CD4-positive, alpha-beta T cell (primary cell): Measurements from ENCODE around the gene CMIP. TPM values are rescaled to one million over a fixed set of nuclear protein-coding genes. Genes with fewer than 3 reads are reported as not detected.

Source experiments
- ATAC-seq: fragments of 200-7000 bp; cut with Tn5 transposase; one replicate; pipeline ENCODE4 v1.10.0; 2022; ENCODE audit warnings: mild to moderate bottlenecking; ENCODE audit not compliant: poor library complexity
- CTCF ChIA-PET: fragments of 350-600 bp; sonication (Branson Sonifier 250); formaldehyde crosslinking; loops from one replicate; lab custom pipeline; 2021; ENCODE audit warnings: antibody characterized with exemption, inconsistent platforms; lab: Charles Lee
- POLR2A ChIA-PET: fragments of 350-600 bp; sonication (Branson Sonifier 250); formaldehyde crosslinking; loops from one replicate; lab custom pipeline; 2021; ENCODE audit warnings: antibody characterized with exemption, inconsistent platforms; lab: Charles Lee
- DNase-seq, 14 experiments: peaks; one replicate each; pipeline ENCODE4 v3.0.0-alpha.2; 2013 to 2020; ENCODE audit warnings: mixed read lengths in 2 of 14
- H3K27ac ChIP-seq, 2 donors: one replicate each; pipeline versions ENCODE4 v1.5.1 to v1.7.0; 2013; ENCODE audit warnings: low read length in 2 of 2, low read depth in 1 of 2, mild to moderate bottlenecking in 1 of 2
- H3K27me3 ChIP-seq, 2 experiments: 1 replicate in 1 of 2; 2 replicates in 1 of 2; pipeline versions ENCODE4 v1.6.1 to v1.7.0; 2013; ENCODE audit warnings: low read length in 2 of 2, control low read depth in 1 of 2, mild to moderate bottlenecking in 1 of 2, moderate library complexity in 1 of 2; ENCODE audit not compliant: insufficient read depth in 2 of 2, control insufficient read depth in 1 of 2
- H3K36me3 ChIP-seq: one replicate; pipeline ENCODE4 v1.6.1; 2013; ENCODE audit warnings: low read length, control low read depth; ENCODE audit not compliant: insufficient read depth
- H3K4me1 ChIP-seq: one replicate; pipeline ENCODE4 v1.6.1; 2013; ENCODE audit warnings: low read length, control low read depth; ENCODE audit not compliant: insufficient read depth
- H3K4me3 ChIP-seq: one replicate; pipeline ENCODE4 v1.5.1; 2013; ENCODE audit warnings: mild to moderate bottlenecking, low read length, moderate library complexity
- H3K9me3 ChIP-seq, 2 experiments: 1 replicate in 1 of 2; 2 replicates in 1 of 2; pipeline versions ENCODE4 v1.6.1 to v1.7.0; 2013; ENCODE audit warnings: low read length in 2 of 2, mild to moderate bottlenecking in 2 of 2, control low read depth in 1 of 2, moderate library complexity in 1 of 2; ENCODE audit not compliant: control insufficient read depth in 1 of 2, insufficient read depth in 1 of 2
- H3K27ac Mint-ChIP-seq: one replicate; pipeline ENCODE4 v1.8.0; 2020; ENCODE audit warnings: mixed read lengths
- H3K27me3 Mint-ChIP-seq: one replicate; pipeline ENCODE4 v1.8.0; 2021; ENCODE audit warnings: mixed read lengths
- H3K36me3 Mint-ChIP-seq: one replicate; pipeline ENCODE4 v1.8.0; 2021; ENCODE audit warnings: low read depth, mixed read lengths
- H3K4me1 Mint-ChIP-seq: one replicate; pipeline ENCODE4 v1.8.0; 2021; ENCODE audit warnings: low read depth, mixed read lengths
- H3K4me3 Mint-ChIP-seq: one replicate; pipeline ENCODE4 v1.8.0; 2020; ENCODE audit warnings: mild to moderate bottlenecking, mixed read lengths
- H3K9me3 Mint-ChIP-seq: one replicate; pipeline ENCODE4 v1.8.0; 2020; ENCODE audit warnings: mixed read lengths
- CTCF ChIP-seq: fragments of 200-600 bp; IDR thresholded peaks from one replicate; pipeline ENCODE4 v1.8.0; 2022; ENCODE audit warnings: antibody characterized with exemption, mild to moderate bottlenecking
- intact Hi-C, 2 experiments: fragments of 100-400 bp; cut with DNase I in 1 of 2; cut with micrococcal nuclease in 1 of 2; formaldehyde crosslinking; loops; one replicate each; pipeline versions ENCODE4 v1.15.1 to v1.9.0; 2023 to 2025; cut with DNase I, micrococcal nuclease
- total RNA-seq, 174 experiments: library from RNA in 2 of 174; stranded (reverse) in 2 of 174; gene quantifications; one replicate each; pipeline ENCODE4 v1.2.3 and lab custom pipeline; 2021 to 2026

CMIP gene
- total RNA-seq, 2 experiments from 2014 or later = 33.5 to 35.3 TPM

GRCh38 chr16:81700071-81700779, 255.6 kb downstream of the CMIP start:
- ATAC-seq (no peak), DNase-seq (no peak)
- Mint-ChIP-seq H3K27me3 (no peaks in the 10 kb centered on the region), H3K27ac (no peak overlapping the region), H3K4me1 (no peaks in the 10 kb centered on the region), H3K4me3 (no peak overlapping the region), H3K9me3 (no peaks in the 10 kb centered on the region), H3K36me3 (peaks cover 65% of the 10 kb centered on the region)
- Histone ChIP-seq H3K27me3 (no peaks in the 10 kb centered on the region), H3K4me3 (no peak overlapping the region), H3K9me3 (peaks cover 0 to 4% of the 10 kb centered on the region in 2 experiments), H3K27ac (no peak overlapping the region), H3K36me3 (peaks cover 53% of the 10 kb centered on the region), H3K4me1 (peaks cover 5% of the 10 kb centered on the region)
- TF ChIP-seq CTCF = no peak
- POLR2A ChIA-PET = no interaction called here
- intact Hi-C loops = no loop called here
- CTCF ChIA-PET = no interaction called here

GRCh38 chr16:81700780-81701165, 256.2 kb downstream of the CMIP start:
- no peaks in the 10 kb centered on the region for H3K27me3 ChIP-seq
- Mint-ChIP-seq H3K27ac (no peak overlapping the region), H3K9me3 (no peaks in the 10 kb centered on the region), H3K4me1 (no peaks in the 10 kb centered on the region), H3K4me3 (no peak overlapping the region), H3K27me3 (no peaks in the 10 kb centered on the region), H3K36me3 (peaks cover 64% of the 10 kb centered on the region)
- peaks cover 5% of the 10 kb centered on the region for H3K4me1 ChIP-seq
- CTCF ChIA-PET = no interaction called here
- intact Hi-C loops = no loop called here
- DNase-seq (no peak), ATAC-seq (no peak)
- peaks cover 54% of the 10 kb centered on the region for H3K36me3 ChIP-seq
- H3K9me3 ChIP-seq = peaks cover 0 to 4% of the 10 kb centered on the region in 2 experiments
- no peak overlapping the region for H3K27ac ChIP-seq
- no peak overlapping the region for H3K4me3 ChIP-seq
- POLR2A ChIA-PET = no interaction called here
- no peak for TF ChIP-seq CTCF

GRCh38 chr16:81701296-81701970, 256.8 kb downstream of the CMIP start:
- CTCF ChIA-PET = no interaction called here
- H3K27ac ChIP-seq = no peak overlapping the region
- intact Hi-C loops = no loop called here
- H3K9me3 ChIP-seq = peaks cover 0 to 4% of the 10 kb centered on the region in 2 experiments
- peaks cover 60% of the 10 kb centered on the region for H3K36me3 ChIP-seq
- no peaks in the 10 kb centered on the region for H3K4me1 Mint-ChIP-seq
- H3K4me3 Mint-ChIP-seq = no peak overlapping the region
- no peak overlapping the region for H3K4me3 ChIP-seq
- H3K27ac Mint-ChIP-seq = no peak overlapping the region
- peaks cover 5% of the 10 kb centered on the region for H3K4me1 ChIP-seq
- POLR2A ChIA-PET = no interaction called here
- TF ChIP-seq CTCF = no peak
- ATAC-seq = no peak
- no peaks in the 10 kb centered on the region for H3K27me3 ChIP-seq
- peaks cover 63% of the 10 kb centered on the region for H3K36me3 Mint-ChIP-seq
- no peak for DNase-seq
- H3K27me3 Mint-ChIP-seq = no peaks in the 10 kb centered on the region
- no peaks in the 10 kb centered on the region for H3K9me3 Mint-ChIP-seq
